SK-N-SH treated with all-trans-retinoic acid at 6 μM for 48 hours (cell line): Measurements from ENCODE around the gene GCGR.
"Not testable (repeated sequence)": the region's sequence is repeated elsewhere in the genome, so short reads cannot be mapped to it uniquely, and the experiment has no call there.

Source experiments
- ATAC-seq: fragments of 200-7000 bp; cut with Tn5 transposase; 3 replicates; pipeline ENCODE4 v1.9.1; 2020; ENCODE audit warnings: mild to moderate bottlenecking, moderate library complexity
- ARNTL ChIP-seq: fragments of 450-650 bp; formaldehyde crosslinking; IDR thresholded peaks from 2 replicates; pipeline ENCODE4 v1.5.0; 2020; ENCODE audit warnings: low read depth, mild to moderate bottlenecking, moderate library complexity, borderline replicate concordance
- CSDC2 ChIP-seq: fragments of 250-450 bp; sonication (Bioruptor Pico); IDR thresholded peaks from 2 replicates; pipeline ENCODE4 v1.5.0; 2020; ENCODE audit warnings: mild to moderate bottlenecking, moderate library complexity
- CSRNP3 ChIP-seq: fragments of 250-450 bp; sonication (Bioruptor Pico); IDR thresholded peaks from 2 replicates; pipeline ENCODE4 v1.5.1; 2021; ENCODE audit warnings: mild to moderate bottlenecking, moderate library complexity
- GLIS3 ChIP-seq: fragments of 250-450 bp; sonication (Bioruptor Pico); IDR thresholded peaks from 2 replicates; pipeline ENCODE4 v1.5.0; 2020; ENCODE audit warnings: mild to moderate bottlenecking, moderate library complexity
- ISL1 ChIP-seq: fragments of 250-450 bp; sonication (Bioruptor Pico); IDR thresholded peaks from 2 replicates; pipeline ENCODE4 v2.1.2; 2022; ENCODE audit warnings: mild to moderate bottlenecking, moderate library complexity
- OSR1 ChIP-seq: fragments of 250-450 bp; sonication (Bioruptor Pico); IDR thresholded peaks from 2 replicates; pipeline ENCODE4 v1.8.0; 2022; ENCODE audit warnings: moderate library complexity, mild to moderate bottlenecking, inconsistent platforms
- PATZ1 ChIP-seq: fragments of 250-450 bp; sonication (Bioruptor Pico); IDR thresholded peaks from 2 replicates; pipeline ENCODE4 v1.8.0; 2020; ENCODE audit warnings: mild to moderate bottlenecking, moderate library complexity, borderline replicate concordance
- POU6F1 ChIP-seq: fragments of 250-450 bp; sonication (Bioruptor Pico); IDR thresholded peaks from 2 replicates; pipeline ENCODE4 v1.8.0; 2021; ENCODE audit warnings: low read depth, mild to moderate bottlenecking, moderate library complexity, borderline replicate concordance
- PPARA ChIP-seq: fragments of 250-450 bp; sonication (Bioruptor Pico); IDR thresholded peaks from 2 replicates; pipeline ENCODE4 v1.5.0; 2020; ENCODE audit warnings: mild to moderate bottlenecking, borderline replicate concordance
- RARB ChIP-seq: fragments of 250-450 bp; sonication (Bioruptor Pico); IDR thresholded peaks from 2 replicates; pipeline ENCODE4 v1.8.0; 2021; ENCODE audit warnings: mild to moderate bottlenecking, moderate library complexity
- SNAI2 ChIP-seq: fragments of 250-450 bp; sonication (Bioruptor Pico); IDR thresholded peaks from 2 replicates; pipeline ENCODE4 v1.5.0; 2020; ENCODE audit warnings: mild to moderate bottlenecking, moderate library complexity
- TCF4 ChIP-seq: fragments of 250-450 bp; sonication (Bioruptor Pico); IDR thresholded peaks from 2 replicates; pipeline ENCODE4 v1.8.0; 2021; ENCODE audit warnings: mild to moderate bottlenecking, moderate library complexity, borderline replicate concordance
- TOX ChIP-seq: fragments of 250-450 bp; sonication (Bioruptor Pico); IDR thresholded peaks from 2 replicates; pipeline ENCODE4 v1.8.0; 2021; ENCODE audit warnings: mild to moderate bottlenecking, moderate library complexity, borderline replicate concordance
- ZC3H10 ChIP-seq: fragments of 250-450 bp; sonication (Bioruptor Pico); IDR thresholded peaks from 2 replicates; pipeline ENCODE4 v1.5.1; 2021; ENCODE audit warnings: mild to moderate bottlenecking, moderate library complexity
- ZFP3 ChIP-seq: fragments of 250-450 bp; sonication (Bioruptor Pico); IDR thresholded peaks from 2 replicates; pipeline ENCODE4 v1.5.0; 2020; ENCODE audit warnings: mild to moderate bottlenecking, moderate library complexity
- ZFP30 ChIP-seq: fragments of 450-650 bp; formaldehyde crosslinking; IDR thresholded peaks from 2 replicates; pipeline ENCODE4 v1.5.0; 2022; ENCODE audit warnings: mild to moderate bottlenecking, moderate library complexity
- ZNF70 ChIP-seq: fragments of 450-650 bp; formaldehyde crosslinking; IDR thresholded peaks from 2 replicates; pipeline ENCODE4 v1.5.0; 2020; ENCODE audit warnings: mild to moderate bottlenecking, moderate library complexity
- ZNF8 ChIP-seq: fragments of 450-650 bp; formaldehyde crosslinking; IDR thresholded peaks from 2 replicates; pipeline ENCODE4 v1.5.0; 2020; ENCODE audit warnings: mild to moderate bottlenecking, moderate library complexity

The GCGR gene

GRCh38 chr17:81839301-81839700 is 35.4 kb downstream of the GCGR start (continued):
- TF ChIP-seq PATZ1 (CRISPR knock-in tag) (no peak), ZC3H10 (no peak), ZFP3 (CRISPR knock-in tag) (no peak), TCF4 (CRISPR knock-in tag) (no peak)

- ATAC-seq = not testable (repeated sequence)
Measured at GRCh38 chr17:81840059-81840458, 36.1 kb downstream of the GCGR start.

GRCh38 chr17:81840826-81841778 is 37.2 kb downstream of the GCGR start:
- no peak for TF ChIP-seq ISL1 (CRISPR knock-in tag)
- TF ChIP-seq CSRNP3 (CRISPR knock-in tag) = no peak
- no peak for TF ChIP-seq ARNTL (CRISPR knock-in tag)
- TF ChIP-seq CSDC2 = no peak
- TF ChIP-seq RARB (CRISPR knock-in tag) = no peak
- TF ChIP-seq ZNF8 (CRISPR knock-in tag) = no peak
- TF ChIP-seq GLIS3 (CRISPR knock-in tag) = no peak
- TF ChIP-seq TOX (CRISPR knock-in tag) = no peak
- no peak for TF ChIP-seq PATZ1 (CRISPR knock-in tag)
- TF ChIP-seq SNAI2 = no peak
- no peak for TF ChIP-seq PPARA
- TF ChIP-seq TCF4 (CRISPR knock-in tag) = no peak
- TF ChIP-seq ZFP3 (CRISPR knock-in tag) = no peak
- peak; percentile 6 for ATAC-seq

- no peak; the same call in 2 of the 3 replicates for ATAC-seq
- TF ChIP-seq RARB (CRISPR knock-in tag) (no peak), TOX (CRISPR knock-in tag) (no peak), ISL1 (CRISPR knock-in tag) (no peak), PATZ1 (CRISPR knock-in tag) (no peak), ZFP3 (CRISPR knock-in tag) (no peak), PPARA (no peak), SNAI2 (no peak), ZNF70 (CRISPR knock-in tag) (no peak), CSRNP3 (CRISPR knock-in tag) (no peak), OSR1 (CRISPR knock-in tag) (no peak), POU6F1 (CRISPR knock-in tag) (no peak), ZFP30 (CRISPR knock-in tag) (no peak)
Measured at GRCh38 chr17:81841866-81842265, 37.9 kb downstream of the GCGR start.
